ENCODE data around the gene SIL1.

Gene SIL1

DNA sequence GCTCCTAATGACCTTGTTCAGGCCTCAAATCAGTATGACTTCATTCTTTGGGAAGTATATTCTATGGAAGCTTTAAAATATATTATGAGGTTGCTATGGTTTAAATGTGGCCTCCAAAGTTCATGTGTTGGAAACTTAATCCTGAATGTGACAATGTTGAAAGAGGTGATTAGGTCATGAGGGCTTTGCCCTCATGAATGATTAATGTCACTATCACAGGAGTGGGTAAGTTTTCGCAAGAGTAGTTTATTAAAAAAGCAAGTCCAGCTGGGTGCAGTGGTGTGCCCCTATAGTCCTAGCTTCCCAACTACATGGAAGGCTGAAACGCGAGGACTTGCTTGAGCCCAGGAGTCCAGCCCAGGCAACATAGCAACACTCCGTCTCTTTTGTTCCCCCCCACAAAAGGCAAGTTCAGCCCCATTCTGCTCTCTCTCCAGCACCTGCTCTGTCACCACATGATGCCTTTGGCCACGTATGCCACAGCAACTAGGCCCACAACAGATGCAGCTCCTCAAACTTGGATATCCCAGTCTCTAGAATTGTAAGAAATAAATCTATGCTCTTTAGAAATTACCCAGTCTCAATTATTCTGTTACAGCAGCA lies 105.3 kb downstream of the SIL1 start:
- H3K4me3 ChIP-seq (ENCODE audit: low read depth, low read length): no peak overlapping the region
- no peak for DNase-seq (ENCODE audit: low read depth)
- TF ChIP-seq CTCF (conservative IDR thresholded peaks at IDR 0.05; ENCODE audit: low read depth, low read length): no peak

DNA sequence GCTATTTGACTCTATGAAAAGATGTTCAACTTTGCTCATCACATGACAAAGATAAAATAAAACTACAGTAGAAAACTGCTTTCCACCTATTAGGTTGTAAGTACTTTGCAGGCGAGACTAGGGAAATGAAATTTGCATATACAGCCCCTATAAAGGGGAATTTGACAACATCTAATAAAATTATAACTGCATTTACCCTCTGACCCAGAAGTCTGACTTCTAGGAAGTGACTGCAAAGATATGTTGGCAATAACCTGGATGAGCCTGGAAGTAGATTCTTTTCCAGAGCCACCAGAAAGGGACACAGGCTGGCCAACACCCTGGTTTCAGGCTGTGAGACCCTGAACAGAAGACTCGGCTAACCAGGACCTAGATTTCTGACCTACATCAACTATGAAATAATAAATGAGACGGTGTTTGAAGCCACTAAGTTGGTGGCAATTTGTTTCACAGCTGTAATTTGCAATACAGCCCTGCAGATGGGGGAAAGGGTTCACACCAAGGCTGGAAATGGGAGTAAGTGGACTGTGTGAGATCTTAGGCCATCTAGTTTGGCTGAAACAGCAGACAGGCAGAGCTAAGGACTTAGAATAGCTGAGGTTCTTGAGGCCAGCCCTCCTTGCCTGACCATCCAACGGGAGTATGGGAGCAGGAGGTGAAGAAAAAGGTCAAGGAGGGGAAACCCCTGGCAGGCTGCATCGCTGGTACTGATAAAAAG lies 106.6 kb downstream of the SIL1 start:
- H3K4me3 ChIP-seq (ENCODE audit: low read depth, low read length): no peak overlapping the region
- peak; percentile 54 for TF ChIP-seq CTCF (conservative IDR thresholded peaks at IDR 0.05; ENCODE audit: low read depth, low read length)
- peak; percentile 65 for DNase-seq (ENCODE audit: low read depth)

GRCh38 chr5:139090581-139090980 lies 107.6 kb downstream of the SIL1 start:
- TF ChIP-seq CTCF (conservative IDR thresholded peaks at IDR 0.05; ENCODE audit: low read depth, low read length): no peak
- DNase-seq (ENCODE audit: low read depth): no peak
- no peak overlapping the region for H3K4me3 ChIP-seq (ENCODE audit: low read depth, low read length)

DNA sequence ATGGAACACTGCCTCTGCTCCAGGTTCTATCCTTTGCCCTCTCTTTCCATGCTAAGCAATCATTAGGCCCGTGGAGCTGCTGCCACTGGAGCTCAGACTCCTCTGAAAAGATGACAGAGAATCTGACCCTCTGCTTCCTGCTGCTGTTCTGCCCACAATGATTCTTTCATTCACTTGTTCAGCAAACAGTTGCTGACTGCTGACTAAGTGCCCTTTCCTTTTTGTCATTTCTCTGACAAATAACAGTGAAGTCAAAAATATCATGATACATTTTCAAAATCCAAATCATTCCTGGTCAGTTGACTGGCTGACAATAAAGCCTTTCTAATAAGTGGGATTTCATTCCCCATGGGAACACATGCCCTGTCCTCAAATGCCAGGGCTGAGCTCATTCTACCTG lies 110.1 kb downstream of the SIL1 start:
- DNase-seq (ENCODE audit: low read depth): peak; percentile 17
- no peak overlapping the region for H3K4me3 ChIP-seq (ENCODE audit: low read depth, low read length)
- TF ChIP-seq CTCF (conservative IDR thresholded peaks at IDR 0.05; ENCODE audit: low read depth, low read length): no peak

DNA sequence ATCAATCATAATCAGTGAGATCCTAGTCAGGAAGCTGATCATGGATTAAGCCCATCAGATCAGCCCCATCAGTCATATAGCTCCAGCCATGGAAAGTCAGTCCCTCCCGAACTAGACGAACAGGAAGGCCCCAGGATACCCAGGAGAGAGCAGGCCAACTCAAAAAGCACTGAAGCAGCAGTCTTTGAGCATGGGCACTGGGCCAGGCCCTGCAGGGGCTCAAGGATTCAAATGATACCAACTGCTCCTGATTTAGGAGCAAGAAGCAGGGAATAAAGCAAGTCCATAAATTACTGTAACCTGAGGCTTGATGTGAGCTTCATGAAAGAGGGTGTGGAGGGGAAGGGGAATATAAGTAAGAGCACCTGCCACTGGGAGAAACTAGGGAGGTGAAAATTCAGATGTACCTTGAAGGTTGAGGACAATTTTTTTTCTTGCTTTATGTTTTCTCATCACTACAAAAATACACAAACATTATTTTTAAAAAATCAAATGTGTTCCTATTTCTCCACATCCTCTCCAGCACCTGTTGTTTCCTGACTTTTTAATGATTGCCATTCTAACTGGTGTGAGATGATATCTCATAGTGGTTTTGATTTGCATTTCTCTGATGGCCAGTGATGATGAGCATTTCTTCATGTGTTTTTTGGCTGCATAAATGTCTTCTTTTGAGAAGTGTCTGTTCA lies 115.2 kb downstream of the SIL1 start:
- no peak for TF ChIP-seq CTCF (conservative IDR thresholded peaks at IDR 0.05; ENCODE audit: low read depth, low read length)
- no peak overlapping the region for H3K4me3 ChIP-seq (ENCODE audit: low read depth, low read length)
- DNase-seq (ENCODE audit: low read depth): no peak

- H3K4me3 ChIP-seq (ENCODE audit: low read depth, low read length): no peak overlapping the region
- no peak for TF ChIP-seq CTCF (conservative IDR thresholded peaks at IDR 0.05; ENCODE audit: low read depth, low read length)
- DNase-seq (ENCODE audit: low read depth): no peak
Observed at GRCh38 chr5:139079991-139080610, 118.1 kb downstream of the SIL1 start.

All from choroid plexus epithelial cell (primary cell).